IMR-90 (cell line): ENCODE measurements around the gene DHFR. TPM values are rescaled to one million over a fixed set of nuclear protein-coding genes. Genes with fewer than 3 reads are reported as not detected.

ENCODE experiments used
- ATAC-seq: fragments of 200-7000 bp; cut with Tn5 transposase; 2 replicates; pipeline ENCODE4 v1.9.1; 2020; ENCODE audit warnings: low read depth, mild to moderate bottlenecking, moderate library complexity
- BruUV-seq: library from RNA; stranded (reverse); fragments of 400-500 nt; replicated peaks from 2 replicates; lab custom pipeline; 2021; lab: Mats Ljungman, UMichigan
- CTCF ChIA-PET: fragments of 300-600 bp; formaldehyde crosslinking; extraction: SDS; loops from one replicate; lab custom pipeline; 2021; ENCODE audit warnings: antibody characterized with exemption; lab: Yijun Ruan, JAX
- POLR2A ChIA-PET: fragments of 300-600 bp; sonication (Branson Sonifier 250); formaldehyde crosslinking; loops from one replicate; lab custom pipeline; 2022; ENCODE audit warnings: antibody characterized with exemption; ENCODE audit not compliant: unreplicated experiment; lab: Charles Lee
- DNase-seq: peaks from one replicate; pipeline ENCODE4 v3.0.0; 2013
- H2AFZ ChIP-seq: replicated peaks from 2 replicates; pipeline ENCODE3; 2013; ENCODE audit warnings: low read length, mild to moderate bottlenecking; ENCODE audit not compliant: poor library complexity
- H2AK5ac ChIP-seq: 2 replicates; pipeline ENCODE4 v1.6.1; 2013; ENCODE audit warnings: low read depth, low read length, inconsistent platforms
- H2AK9ac ChIP-seq: replicated peaks from 2 replicates; pipeline ENCODE3; 2013; ENCODE audit warnings: mild to moderate bottlenecking, low read depth, low read length, moderate library complexity; ENCODE audit not compliant: poor library complexity
- H2BK120ac ChIP-seq: 2 replicates; pipeline ENCODE4 v1.6.1; 2013; ENCODE audit warnings: low read depth, low read length, inconsistent platforms
- H2BK15ac ChIP-seq: 3 replicates; pipeline ENCODE4 v1.6.1; 2013; ENCODE audit warnings: low read depth, low read length, inconsistent platforms
- H2BK20ac ChIP-seq: 2 replicates; pipeline ENCODE4 v1.6.1; 2013; ENCODE audit warnings: low read depth, mild to moderate bottlenecking, inconsistent platforms, low read length, moderate library complexity
- H2BK5ac ChIP-seq: 2 replicates; pipeline ENCODE4 v1.6.1; 2013; ENCODE audit warnings: mild to moderate bottlenecking, low read depth, low read length, inconsistent platforms; ENCODE audit not compliant: poor library complexity, severe bottlenecking
- H3K14ac ChIP-seq: replicated peaks from 2 replicates; pipeline ENCODE4 v1.6.1; 2013; ENCODE audit warnings: low read depth, low read length, inconsistent platforms
- H3K18ac ChIP-seq: 2 replicates; pipeline ENCODE4 v1.6.1; 2013; ENCODE audit warnings: low read depth, low read length, control low read depth
- H3K23ac ChIP-seq: 2 replicates; pipeline ENCODE4 v1.6.1; 2013; ENCODE audit warnings: low read depth, low read length, inconsistent platforms
- H3K27ac ChIP-seq: 2 replicates; pipeline ENCODE4 v1.5.1; 2013; ENCODE audit warnings: mild to moderate bottlenecking, control low read depth, low read length; ENCODE audit not compliant: insufficient read depth
- H3K27me3 ChIP-seq: 2 replicates; pipeline ENCODE4 v1.6.1; 2013; ENCODE audit warnings: low read length; ENCODE audit not compliant: control insufficient read depth, insufficient read depth
- H3K36me3 ChIP-seq: 2 replicates; pipeline ENCODE4 v1.6.1; 2013; ENCODE audit warnings: low read length, mixed read lengths; ENCODE audit not compliant: control insufficient read depth, insufficient read depth
- H3K4ac ChIP-seq: 2 replicates; pipeline ENCODE4 v1.6.1; 2013; ENCODE audit warnings: low read depth, low read length, inconsistent platforms
- H3K4me1 ChIP-seq: 2 replicates; pipeline ENCODE4 v1.6.1; 2013; ENCODE audit warnings: low read length, mixed read lengths; ENCODE audit not compliant: control insufficient read depth, insufficient read depth
- H3K4me2 ChIP-seq: 2 replicates; pipeline ENCODE4 v1.6.1; 2013; ENCODE audit warnings: low read depth, mild to moderate bottlenecking, control low read depth, low read length, moderate library complexity
- H3K4me3 ChIP-seq: 2 replicates; pipeline ENCODE4 v1.5.1; 2013; ENCODE audit warnings: low read depth, mild to moderate bottlenecking, control low read depth, low read length, moderate library complexity; ENCODE audit not compliant: insufficient read depth
- H3K56ac ChIP-seq: 2 replicates; pipeline ENCODE4 v1.6.1; 2013; ENCODE audit warnings: low read length, inconsistent platforms; ENCODE audit not compliant: insufficient read depth; ENCODE audit errors: extremely low read depth
- H3K79me1 ChIP-seq, 2 experiments: 2 replicates each; pipeline ENCODE4 v1.6.1; 2013; ENCODE audit warnings: low read length in 2 of 2, inconsistent platforms in 1 of 2, low read depth in 1 of 2
- H3K9ac ChIP-seq: 2 replicates; pipeline ENCODE4 v1.6.1; 2013; ENCODE audit warnings: low read depth, low read length, control low read depth
- H3K9me1 ChIP-seq: 2 replicates; pipeline ENCODE4 v1.6.1; 2013; ENCODE audit warnings: low read length, inconsistent platforms; ENCODE audit not compliant: insufficient read depth
- H3K9me3 ChIP-seq: 2 replicates; pipeline ENCODE4 v1.6.1; 2013; ENCODE audit warnings: low read length; ENCODE audit not compliant: control insufficient read depth, insufficient read depth
- H4K20me1 ChIP-seq: 2 replicates; pipeline ENCODE4 v1.6.1; 2013; ENCODE audit warnings: low read length, inconsistent platforms; ENCODE audit not compliant: insufficient read depth
- H4K5ac ChIP-seq: 2 replicates; pipeline ENCODE4 v1.6.1; 2013; ENCODE audit warnings: mild to moderate bottlenecking, low read depth, low read length, control low read depth
- H4K8ac ChIP-seq, 2 experiments: 2 replicates each; pipeline ENCODE4 v1.6.1; 2013; ENCODE audit warnings: low read depth in 2 of 2, low read length in 2 of 2, control low read depth in 1 of 2, inconsistent platforms in 1 of 2
- H4K91ac ChIP-seq: 2 replicates; pipeline ENCODE4 v1.6.1; 2013; ENCODE audit warnings: low read depth, low read length, inconsistent platforms; ENCODE audit not compliant: insufficient read depth
- BHLHE40 ChIP-seq: fragments of 150-350 bp; IDR thresholded peaks from 2 replicates; pipeline ENCODE4 v1.6.1; 2016; ENCODE audit warnings: mild to moderate bottlenecking, low read depth, low read length
- CEBPB ChIP-seq: IDR thresholded peaks from 2 replicates; pipeline ENCODE4 v1.6.1; 2012; ENCODE audit warnings: low read depth, low read length, improper control_type of control experiment
- CHD1 ChIP-seq: IDR thresholded peaks from 2 replicates; pipeline ENCODE4 v1.6.1; 2012; ENCODE audit warnings: low read depth, low read length, improper control_type of control experiment
- ELK1 ChIP-seq: fragments of 150-350 bp; IDR thresholded peaks from 2 replicates; pipeline ENCODE4 v1.6.1; 2016; ENCODE audit warnings: low read depth, mild to moderate bottlenecking, low read length, moderate library complexity, borderline replicate concordance
- FOS ChIP-seq: fragments of 150-350 bp; IDR thresholded peaks from 2 replicates; pipeline ENCODE4 v1.6.1; 2016; ENCODE audit warnings: low read depth, low read length
- MXI1 ChIP-seq: IDR thresholded peaks from 2 replicates; pipeline ENCODE4 v1.6.1; 2012; ENCODE audit warnings: low read depth, mild to moderate bottlenecking, low read length, moderate library complexity, borderline replicate concordance
- NFE2L2 ChIP-seq: fragments of 150-350 bp; IDR thresholded peaks from 2 replicates; pipeline ENCODE4 v1.6.1; 2016; ENCODE audit warnings: low read depth, mild to moderate bottlenecking, low read length
- POLR2A ChIP-seq: IDR thresholded peaks from 2 replicates; pipeline ENCODE4 v1.6.1; 2012; ENCODE audit warnings: mild to moderate bottlenecking, low read depth, low read length
- RAD21 ChIP-seq: IDR thresholded peaks from 2 replicates; pipeline ENCODE4 v1.6.1; 2012; ENCODE audit warnings: low read length, improper control_type of control experiment
- RCOR1 ChIP-seq: IDR thresholded peaks from 2 replicates; pipeline ENCODE4 v1.6.1; 2012; ENCODE audit warnings: mild to moderate bottlenecking, low read length, improper control_type of control experiment; ENCODE audit not compliant: insufficient replicate concordance
- SMC3 ChIP-seq: fragments of 150-350 bp; IDR thresholded peaks from 2 replicates; pipeline ENCODE4 v1.6.1; 2016; ENCODE audit warnings: low read depth, mild to moderate bottlenecking, antibody characterized with exemption, low read length, moderate library complexity
- USF2 ChIP-seq: fragments of 150-350 bp; IDR thresholded peaks from 2 replicates; pipeline ENCODE4 v1.6.1; 2017; ENCODE audit warnings: mild to moderate bottlenecking, antibody characterized with exemption, low read length, low read depth
- WGBS, 2 experiments: methylation state at CpG; one replicate each; pipeline versions ENCODE4 v1.1.5 to v1.1.7; 2013; ENCODE audit warnings: missing lambda C conversion rate in 2 of 2; ENCODE audit not compliant: insufficient read length in 1 of 2; ENCODE audit errors: extremely low coverage in 2 of 2; 5-methylcytosine and 5-hydroxymethylcytosine counted together
- dilution Hi-C: fragments of 300-500 bp; cut with HindIII; formaldehyde crosslinking; loops from one replicate; pipeline ENCODE4 v1.14.3; 2018; ENCODE audit warnings: low sequenced_read_pairs; ENCODE audit not compliant: unreplicated experiment
- in situ Hi-C: fragments of 300-500 bp; cut with MboI; formaldehyde crosslinking; loops from 3 replicates; pipeline ENCODE4 v1.14.3; 2019; ENCODE audit warnings: low sequenced_read_pairs, inconsistent platforms, mixed read lengths
- intact Hi-C: fragments of 100-400 bp; cut with micrococcal nuclease; formaldehyde crosslinking; loops from 2 replicates; pipeline ENCODE4 v1.10.0; 2022
- polyA plus RNA-seq, 3 experiments: library from polyadenylated mRNA; depleted of rRNA; stranded (reverse); fragments of >200 nt; gene quantifications; 2 replicates each; pipeline ENCODE4 v1.2.3, GENCODE V29; 2012; ENCODE audit warnings: low replicate concordance in 1 of 3
- total RNA-seq: library from RNA; depleted of rRNA; stranded (reverse); fragments of >200 nt; gene quantifications from 2 replicates; pipeline ENCODE4 v1.2.3, GENCODE V29; 2012
- TF ChIP-seq, protein P1 (sequence below): conservative IDR thresholded peaks from 2 replicates; pipeline ENCODE4 v1.5.1; 2012; ENCODE audit warnings: mild to moderate bottlenecking, low read depth, low read length, improper control_type of control experiment

DHFR gene
- total and polyA plus RNA-seq, 2 of the 4 experiments (the other 2 are of a cell fraction), result 20.6 to 29.4 TPM

GRCh38 chr5:80672140-80672736 is 17.5 kb upstream of the DHFR start:
- BruUV-seq, result no TSS peak
- Histone ChIP-seq H4K5ac (no peak overlapping the region), H3K23ac (no peak overlapping the region), H3K27me3 (no peaks in the 10 kb centered on the region), H2AK5ac (no peak overlapping the region), H2BK120ac (no peak overlapping the region), H3K56ac (no peak overlapping the region), H3K9ac (no peak overlapping the region), H3K18ac (no peak overlapping the region), H3K79me1 (0 out of 4 replicates have a peak, but pooled peaks cover 0 to 5% of the 10 kb centered on the region in 2 experiments), H3K4me1 (no peaks in the 10 kb centered on the region; the same call in 1 of the 2 replicates), H3K4ac (no peak overlapping the region), H2BK15ac (no peak overlapping the region), H2AK9ac (no peak overlapping the region), H4K8ac (no peak overlapping the region), H2BK5ac (no peak overlapping the region), H4K91ac (no peak overlapping the region), H3K9me3 (no peaks in the 10 kb centered on the region), H4K20me1 (no peaks in the 10 kb centered on the region), H2BK20ac (no peak overlapping the region), H3K27ac (no peak overlapping the region), H2AFZ (no peak overlapping the region), H3K36me3 (peaks cover 16% of the 10 kb centered on the region), H3K9me1 (no peaks in the 10 kb centered on the region), H3K4me2 (no peak overlapping the region), H3K14ac (no peak overlapping the region), H3K4me3 (no peak overlapping the region)
- ChIA-PET CTCF (interaction anchor here (0.8 to 1.1 kb wide), 5 partner anchors 9 to 191 kb away, joined by 3 to 9 read pairs (median 4); no protein-coding TSS in a partner anchor), POLR2A (interaction anchor here (0.5 kb wide), 1 partner anchor 774 kb away, joined by 4 read pairs; no protein-coding TSS in a partner anchor)
- intact Hi-C loops (loop anchor here (2.0 to 5.0 kb wide), 3 partner anchors 183 to 580 kb away; partner anchors contain the start of gene FAM151B), in situ Hi-C loops (loop anchor here (5.0 to 10.0 kb wide), 2 partner anchors 190 to 577 kb away; no protein-coding TSS in a partner anchor), dilution Hi-C loops (no loop called here)
- peak; percentile 72 for DNase-seq
- no peak for TF ChIP-seq FOS
- no peak for TF ChIP-seq BHLHE40
- no peak for TF ChIP-seq MXI1
- no peak for TF ChIP-seq NFE2L2
- no peak for TF ChIP-seq RCOR1
- TF ChIP-seq CEBPB, result no peak
- TF ChIP-seq POLR2A, result no peak
- TF ChIP-seq CHD1, result no peak
- TF ChIP-seq, protein P1, sequence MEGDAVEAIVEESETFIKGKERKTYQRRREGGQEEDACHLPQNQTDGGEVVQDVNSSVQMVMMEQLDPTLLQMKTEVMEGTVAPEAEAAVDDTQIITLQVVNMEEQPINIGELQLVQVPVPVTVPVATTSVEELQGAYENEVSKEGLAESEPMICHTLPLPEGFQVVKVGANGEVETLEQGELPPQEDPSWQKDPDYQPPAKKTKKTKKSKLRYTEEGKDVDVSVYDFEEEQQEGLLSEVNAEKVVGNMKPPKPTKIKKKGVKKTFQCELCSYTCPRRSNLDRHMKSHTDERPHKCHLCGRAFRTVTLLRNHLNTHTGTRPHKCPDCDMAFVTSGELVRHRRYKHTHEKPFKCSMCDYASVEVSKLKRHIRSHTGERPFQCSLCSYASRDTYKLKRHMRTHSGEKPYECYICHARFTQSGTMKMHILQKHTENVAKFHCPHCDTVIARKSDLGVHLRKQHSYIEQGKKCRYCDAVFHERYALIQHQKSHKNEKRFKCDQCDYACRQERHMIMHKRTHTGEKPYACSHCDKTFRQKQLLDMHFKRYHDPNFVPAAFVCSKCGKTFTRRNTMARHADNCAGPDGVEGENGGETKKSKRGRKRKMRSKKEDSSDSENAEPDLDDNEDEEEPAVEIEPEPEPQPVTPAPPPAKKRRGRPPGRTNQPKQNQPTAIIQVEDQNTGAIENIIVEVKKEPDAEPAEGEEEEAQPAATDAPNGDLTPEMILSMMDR, result peak; percentile 76
- TF ChIP-seq USF2, result no peak
- no peak for TF ChIP-seq ELK1
- TF ChIP-seq RAD21, result peak; percentile 73
- peak; percentile 75 for TF ChIP-seq SMC3
- peak; percentile 93 for ATAC-seq
- no CpG with 5 or more reads among the region's 7 CpGs for WGBS, 2 experiments
